Suprapubic skin (tissue), 4 donors: ENCODE data around the gene C1orf226.

Experiments used
- EP300 ChIP-seq: sonication (generic); formaldehyde crosslinking; IDR thresholded peaks from one replicate; pipeline ENCODE4 v1.6.1; 2017; ENCODE audit warnings: antibody characterized with exemption
- POLR2A ChIP-seq, 2 donors: fragments of 450-650 bp; IDR thresholded peaks; one replicate each; pipeline ENCODE4 v1.6.1; 2017; ENCODE audit warnings: antibody characterized with exemption in 2 of 2, mild to moderate bottlenecking in 2 of 2, moderate library complexity in 2 of 2
- POLR2AphosphoS5 ChIP-seq, 3 donors: sonication (generic); formaldehyde crosslinking; IDR thresholded peaks; one replicate each; pipeline ENCODE4 v1.6.1; 2017; ENCODE audit warnings: antibody characterized with exemption in 3 of 3
- TF ChIP-seq, protein P1 (sequence below), 2 donors: fragments of 200-600 bp in 1 of 2; fragments of 450-650 bp in 1 of 2; sonication (generic) in 1 of 2; IDR thresholded peaks; one replicate each; pipeline ENCODE4 v1.5.1; 2016 to 2019; ENCODE audit warnings: antibody characterized with exemption in 2 of 2, mild to moderate bottlenecking in 1 of 2, moderate library complexity in 1 of 2

DNA sequence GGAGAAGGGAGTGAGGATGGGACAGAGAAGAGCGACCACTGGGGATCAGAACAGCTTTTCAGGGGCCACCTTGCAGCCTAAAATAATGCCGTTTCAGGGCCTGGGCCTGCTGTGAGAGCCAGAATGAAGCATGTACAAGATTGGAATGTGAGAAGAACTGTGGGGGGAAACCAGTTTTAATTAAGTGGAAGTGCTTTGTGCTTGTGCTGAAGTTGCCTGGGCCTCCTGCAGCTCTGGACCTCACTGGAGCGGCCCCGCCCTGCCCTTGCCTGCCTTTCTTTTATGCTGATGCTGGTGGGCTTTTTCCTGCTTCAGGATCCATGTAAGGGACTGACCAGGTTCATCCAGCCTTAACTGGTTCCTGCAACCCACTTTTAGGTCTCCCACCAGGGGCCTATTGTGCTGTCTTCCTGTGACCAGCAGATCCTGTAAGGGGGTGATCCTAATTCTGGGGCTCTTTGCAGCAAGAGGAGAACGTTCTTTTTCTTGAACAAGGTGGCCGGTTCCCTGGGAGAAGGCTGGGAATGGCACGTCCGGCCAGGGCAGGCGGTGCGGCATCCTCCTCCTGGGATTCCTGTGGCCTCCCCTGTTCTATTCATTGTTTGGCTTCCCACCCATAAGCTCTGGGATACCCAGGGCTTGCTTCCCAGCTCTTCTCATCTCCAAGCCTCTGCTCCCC lies 3.2 kb downstream of the C1orf226 start:
- TF ChIP-seq EP300 (no peak), POLR2A (IDR thresholded peaks at IDR 0.05) (no peak), POLR2AphosphoS5 (IDR thresholded peaks at IDR 0.05) (no peak)
- TF ChIP-seq, protein P1, sequence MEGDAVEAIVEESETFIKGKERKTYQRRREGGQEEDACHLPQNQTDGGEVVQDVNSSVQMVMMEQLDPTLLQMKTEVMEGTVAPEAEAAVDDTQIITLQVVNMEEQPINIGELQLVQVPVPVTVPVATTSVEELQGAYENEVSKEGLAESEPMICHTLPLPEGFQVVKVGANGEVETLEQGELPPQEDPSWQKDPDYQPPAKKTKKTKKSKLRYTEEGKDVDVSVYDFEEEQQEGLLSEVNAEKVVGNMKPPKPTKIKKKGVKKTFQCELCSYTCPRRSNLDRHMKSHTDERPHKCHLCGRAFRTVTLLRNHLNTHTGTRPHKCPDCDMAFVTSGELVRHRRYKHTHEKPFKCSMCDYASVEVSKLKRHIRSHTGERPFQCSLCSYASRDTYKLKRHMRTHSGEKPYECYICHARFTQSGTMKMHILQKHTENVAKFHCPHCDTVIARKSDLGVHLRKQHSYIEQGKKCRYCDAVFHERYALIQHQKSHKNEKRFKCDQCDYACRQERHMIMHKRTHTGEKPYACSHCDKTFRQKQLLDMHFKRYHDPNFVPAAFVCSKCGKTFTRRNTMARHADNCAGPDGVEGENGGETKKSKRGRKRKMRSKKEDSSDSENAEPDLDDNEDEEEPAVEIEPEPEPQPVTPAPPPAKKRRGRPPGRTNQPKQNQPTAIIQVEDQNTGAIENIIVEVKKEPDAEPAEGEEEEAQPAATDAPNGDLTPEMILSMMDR (IDR thresholded peaks at IDR 0.05) = no peak
